MM.1S (cell line): Measurements from ENCODE around the gene KLK8.

ENCODE experiments used
- DNase-seq: peaks from one replicate; pipeline ENCODE4 v3.0.0-alpha.2; 2015
- H2AFZ ChIP-seq: fragments of 300-600 bp; sonication (generic); 2 replicates; pipeline ENCODE4 v1.6.0; 2016; ENCODE audit warnings: antibody characterized with exemption, low read length
- H3F3A ChIP-seq: fragments of 300-600 bp; sonication (generic); 2 replicates; pipeline ENCODE4 v1.6.1; 2016; ENCODE audit warnings: mild to moderate bottlenecking, antibody characterized with exemption, low read length, moderate library complexity, mixed read lengths; ENCODE audit not compliant: insufficient read depth
- H3K27ac ChIP-seq: fragments of 300-600 bp; sonication (generic); 2 replicates; pipeline ENCODE4 v1.5.1; 2016; ENCODE audit warnings: mild to moderate bottlenecking, low read length
- H3K27me3 ChIP-seq: fragments of 300-600 bp; sonication (generic); replicated peaks from 2 replicates; pipeline ENCODE4 v1.6.0; 2016; ENCODE audit warnings: low read length; ENCODE audit not compliant: insufficient read depth
- H3K36me3 ChIP-seq: fragments of 300-600 bp; sonication (generic); replicated peaks from 2 replicates; pipeline ENCODE4 v1.6.1; 2016; ENCODE audit warnings: mild to moderate bottlenecking, low read length, mixed read lengths; ENCODE audit not compliant: insufficient read depth
- H3K4me1 ChIP-seq: fragments of 300-600 bp; sonication (generic); 2 replicates; pipeline ENCODE4 v1.6.1; 2016; ENCODE audit warnings: low read length, mixed read lengths
- H3K4me2 ChIP-seq: fragments of 300-600 bp; sonication (generic); 2 replicates; pipeline ENCODE4 v1.6.0; 2016; ENCODE audit warnings: low read depth, low read length
- H3K4me3 ChIP-seq: fragments of 300-600 bp; sonication (generic); 2 replicates; pipeline ENCODE4 v1.5.1; 2016; ENCODE audit warnings: low read length, mixed read lengths
- H3K79me2 ChIP-seq: fragments of 300-600 bp; sonication (generic); 2 replicates; pipeline ENCODE4 v1.6.1; 2016; ENCODE audit warnings: mixed run types, low read length, mixed read lengths
- H3K9ac ChIP-seq: fragments of 300-600 bp; sonication (generic); 2 replicates; pipeline ENCODE4 v1.6.1; 2016; ENCODE audit warnings: low read length, mixed read lengths
- H3K9me2 ChIP-seq: fragments of 300-600 bp; sonication (generic); replicated peaks from 2 replicates; pipeline ENCODE4 v1.6.1; 2016; ENCODE audit warnings: mild to moderate bottlenecking, low read length, mixed read lengths; ENCODE audit not compliant: insufficient read depth
- H3K9me3 ChIP-seq: fragments of 300-600 bp; sonication (generic); replicated peaks from 2 replicates; pipeline ENCODE4 v1.6.1; 2016; ENCODE audit warnings: mild to moderate bottlenecking, low read length, mixed read lengths; ENCODE audit not compliant: insufficient read depth
- H4K20me1 ChIP-seq: fragments of 300-600 bp; sonication (generic); 2 replicates; pipeline ENCODE4 v1.6.1; 2016; ENCODE audit warnings: mild to moderate bottlenecking, low read length, moderate library complexity, mixed read lengths; ENCODE audit not compliant: insufficient read depth
- EZH2 ChIP-seq: fragments of 300-600 bp; sonication (generic); optimal IDR thresholded peaks from 2 replicates; pipeline ENCODE3; 2017; ENCODE audit warnings: low read depth, mild to moderate bottlenecking, antibody characterized with exemption, low read length, mixed read lengths
- EZH2phosphoT487 ChIP-seq: fragments of 300-600 bp; sonication (generic); IDR thresholded peaks from 2 replicates; pipeline ENCODE4 v1.6.1; 2018; ENCODE audit warnings: antibody characterized with exemption, low read length
- TF ChIP-seq, protein P1 (sequence below): fragments of 300-600 bp; sonication (generic); IDR thresholded peaks from 2 replicates; pipeline ENCODE4 v1.5.1; 2016; ENCODE audit warnings: antibody characterized with exemption, low read length, mixed read lengths

Gene KLK8

GRCh38 chr19:51026554-51026831 lies 25.1 kb upstream of the KLK8 start, which contains the start of gene KLK11:
Gene KLK11, minus strand, starts transcription at chr19:51026616. Its CDS starts 985 bp downstream, at chr19:51025631.
- TF ChIP-seq EZH2phosphoT487 (no peak), EZH2 (no peak)
- TF ChIP-seq, protein P1, sequence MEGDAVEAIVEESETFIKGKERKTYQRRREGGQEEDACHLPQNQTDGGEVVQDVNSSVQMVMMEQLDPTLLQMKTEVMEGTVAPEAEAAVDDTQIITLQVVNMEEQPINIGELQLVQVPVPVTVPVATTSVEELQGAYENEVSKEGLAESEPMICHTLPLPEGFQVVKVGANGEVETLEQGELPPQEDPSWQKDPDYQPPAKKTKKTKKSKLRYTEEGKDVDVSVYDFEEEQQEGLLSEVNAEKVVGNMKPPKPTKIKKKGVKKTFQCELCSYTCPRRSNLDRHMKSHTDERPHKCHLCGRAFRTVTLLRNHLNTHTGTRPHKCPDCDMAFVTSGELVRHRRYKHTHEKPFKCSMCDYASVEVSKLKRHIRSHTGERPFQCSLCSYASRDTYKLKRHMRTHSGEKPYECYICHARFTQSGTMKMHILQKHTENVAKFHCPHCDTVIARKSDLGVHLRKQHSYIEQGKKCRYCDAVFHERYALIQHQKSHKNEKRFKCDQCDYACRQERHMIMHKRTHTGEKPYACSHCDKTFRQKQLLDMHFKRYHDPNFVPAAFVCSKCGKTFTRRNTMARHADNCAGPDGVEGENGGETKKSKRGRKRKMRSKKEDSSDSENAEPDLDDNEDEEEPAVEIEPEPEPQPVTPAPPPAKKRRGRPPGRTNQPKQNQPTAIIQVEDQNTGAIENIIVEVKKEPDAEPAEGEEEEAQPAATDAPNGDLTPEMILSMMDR: no peak
- Histone ChIP-seq H3K4me3 (no peak within 1 kb of the TSS), H3K4me2 (no peak within 1 kb of the TSS), H3K79me2 (no peaks in the 10 kb centered on the region), H3F3A (no peaks in the 10 kb centered on the region), H3K4me1 (no peaks in the 10 kb centered on the region), H4K20me1 (no peaks in the 10 kb centered on the region), H3K36me3 (no peaks in the 10 kb centered on the region), H3K9me2 (no peaks in the 10 kb centered on the region), H2AFZ (no peak within 1 kb of the TSS), H3K27ac (no peak within 1 kb of the TSS), H3K9ac (no peak within 1 kb of the TSS), H3K27me3 (peaks cover 19% of the 10 kb centered on the region), H3K9me3 (no peaks in the 10 kb centered on the region)
- no peak for DNase-seq

DNA sequence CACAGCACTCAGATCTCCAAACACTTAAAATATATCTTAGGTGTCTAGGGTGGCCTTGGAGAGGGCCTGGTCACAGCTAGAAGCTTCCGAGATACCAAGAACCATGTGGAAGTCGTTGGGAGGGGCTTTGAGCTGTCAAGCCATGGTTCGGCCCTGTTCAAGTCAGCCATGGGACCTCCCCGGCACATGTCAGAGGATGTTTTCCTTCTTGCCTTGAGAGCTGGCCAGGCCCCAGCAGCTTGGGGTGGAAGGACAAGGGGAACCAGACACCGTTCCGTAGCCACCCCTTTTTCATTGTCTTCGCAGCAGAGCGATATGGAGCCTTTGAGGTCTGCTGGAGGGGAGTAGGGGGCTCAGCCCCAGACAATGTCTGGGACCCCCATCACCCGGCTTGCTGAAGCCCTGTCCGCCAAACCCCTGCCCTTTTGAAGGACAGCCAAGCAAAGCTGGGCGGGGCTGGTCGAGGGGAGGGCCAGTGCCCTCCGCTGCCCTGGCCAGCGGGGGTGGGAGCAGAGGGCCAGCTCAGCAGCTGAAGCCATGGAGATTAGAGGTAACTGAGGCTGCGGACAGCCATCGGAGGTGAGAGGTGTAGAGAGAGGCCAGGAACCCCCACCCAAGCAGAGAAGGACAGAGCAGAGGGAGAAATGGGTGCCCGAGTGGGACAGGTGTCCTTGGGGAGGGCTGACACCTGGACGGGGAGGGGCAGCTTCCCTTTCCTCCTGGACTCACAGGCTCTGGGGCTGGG lies 24.6 kb upstream of the KLK8 start:
- DNase-seq: no peak
- no peaks in the 10 kb centered on the region for H3K79me2 ChIP-seq
- no peak overlapping the region for H3K9ac ChIP-seq
- no peaks in the 10 kb centered on the region for H3K9me2 ChIP-seq
- peaks cover 15% of the 10 kb centered on the region for H3K27me3 ChIP-seq
- H3K27ac ChIP-seq: no peak overlapping the region
- H3K36me3 ChIP-seq: no peaks in the 10 kb centered on the region
- no peak for TF ChIP-seq EZH2
- TF ChIP-seq, protein P1: no peak
- TF ChIP-seq EZH2phosphoT487: no peak
- H3K4me3 ChIP-seq: no peak overlapping the region
- no peak overlapping the region for H2AFZ ChIP-seq
- H3K4me1 ChIP-seq: no peaks in the 10 kb centered on the region
- no peak overlapping the region for H3K4me2 ChIP-seq
- H3F3A ChIP-seq: no peaks in the 10 kb centered on the region
- no peaks in the 10 kb centered on the region for H4K20me1 ChIP-seq
- no peaks in the 10 kb centered on the region for H3K9me3 ChIP-seq

GRCh38 chr19:51025401-51025800 lies 24.0 kb upstream of the KLK8 start:
- no peaks in the 10 kb centered on the region for H3K79me2 ChIP-seq
- H2AFZ ChIP-seq: no peak overlapping the region
- no peaks in the 10 kb centered on the region for H3K9me3 ChIP-seq
- no peak overlapping the region for H3K4me2 ChIP-seq
- H3K9ac ChIP-seq: no peak overlapping the region
- no peaks in the 10 kb centered on the region for H3K36me3 ChIP-seq
- H3F3A ChIP-seq: no peaks in the 10 kb centered on the region
- H3K9me2 ChIP-seq: no peaks in the 10 kb centered on the region
- peaks cover 14% of the 10 kb centered on the region for H3K27me3 ChIP-seq
- no peaks in the 10 kb centered on the region for H4K20me1 ChIP-seq
- DNase-seq: no peak
- H3K4me1 ChIP-seq: no peaks in the 10 kb centered on the region
- no peak overlapping the region for H3K27ac ChIP-seq
- H3K4me3 ChIP-seq: no peak overlapping the region
- TF ChIP-seq EZH2: no peak
- TF ChIP-seq, protein P1: no peak
- no peak for TF ChIP-seq EZH2phosphoT487
